K562 (cell line): ENCODE results near the gene TARBP1. TPM values are rescaled to one million over a fixed set of nuclear protein-coding genes. Genes with fewer than 3 reads are reported as not detected.
A peak's percentile ranks its signal among the peaks of the same experiment; 100 is the strongest.

Source experiments
- ATF7 ChIP-seq: fragments of 450-650 bp; IDR thresholded peaks from 2 replicates; pipeline ENCODE4 v1.7.1; 2014; ENCODE audit warnings: mild to moderate bottlenecking, moderate library complexity
- CBX3 ChIP-seq, 2 experiments: IDR thresholded peaks; 1 replicate in 1 of 2; 2 replicates in 1 of 2; pipeline ENCODE4 v1.6.1; 2012; ENCODE audit warnings: inconsistent platforms in 2 of 2, low read length in 2 of 2, borderline replicate concordance in 1 of 2, control low read depth in 1 of 2
- EHMT2 ChIP-seq: fragments of 450-650 bp; IDR thresholded peaks from 2 replicates; pipeline ENCODE4 v1.6.1; 2018; ENCODE audit warnings: antibody characterized with exemption
- GTF2F1 ChIP-seq: IDR thresholded peaks from 2 replicates; pipeline ENCODE4 v1.6.1; 2011; ENCODE audit warnings: low read depth, low read length, improper control_type of control experiment
- HDAC8 ChIP-seq: fragments of 450-650 bp; IDR thresholded peaks from 2 replicates; pipeline ENCODE4 v1.6.1; 2016; ENCODE audit warnings: mild to moderate bottlenecking, missing genetic modification characterization, moderate library complexity, missing compliant biosample characterization
- HDGF ChIP-seq: fragments of 450-650 bp; IDR thresholded peaks from 2 replicates; pipeline ENCODE4 v1.6.1; 2016
- MAZ ChIP-seq, 2 experiments: fragments of 450-650 bp in 1 of 2; sonication (generic) in 1 of 2; formaldehyde crosslinking; IDR thresholded peaks in 1 of 2; conservative IDR thresholded peaks in 1 of 2; 2 replicates each; pipeline versions ENCODE4 v1.4.0 to v1.5.0; 2020; ENCODE audit warnings: mild to moderate bottlenecking in 1 of 2, missing genetic modification reagents in 1 of 2
- MCM7 ChIP-seq, 2 experiments: fragments of 450-650 bp; IDR thresholded peaks; 2 replicates each; pipeline ENCODE4 v1.6.1; 2016 to 2018
- NEUROD1 ChIP-seq: fragments of 150-350 bp; IDR thresholded peaks from 2 replicates; pipeline ENCODE4 v1.6.1; 2014; ENCODE audit warnings: borderline replicate concordance, low read length, low read depth; ENCODE audit not compliant: partially characterized antibody
- NR4A1 ChIP-seq, 2 experiments: fragments of 250-450 bp in 1 of 2; fragments of 450-650 bp in 1 of 2; sonication (Bioruptor Pico) in 1 of 2; IDR thresholded peaks; 2 replicates each; pipeline versions ENCODE4 v1.4.0 to v1.6.1; 2016 to 2020; ENCODE audit warnings: mild to moderate bottlenecking in 2 of 2, missing compliant biosample characterization in 1 of 2, missing genetic modification characterization in 1 of 2, moderate library complexity in 1 of 2
- TCF3 ChIP-seq: sonication (generic); formaldehyde crosslinking; IDR thresholded peaks from 2 replicates; pipeline ENCODE4 v1.4.0; 2020; ENCODE audit warnings: mild to moderate bottlenecking, missing genetic modification reagents
- TSC22D4 ChIP-seq: fragments of 450-650 bp; IDR thresholded peaks from 2 replicates; pipeline ENCODE4 v1.6.1; 2016; ENCODE audit warnings: missing genetic modification characterization, missing biosample characterization, control low read depth
- TSHZ1 ChIP-seq: fragments of 250-450 bp; sonication (Bioruptor Pico); IDR thresholded peaks from 2 replicates; pipeline ENCODE4 v1.4.0; 2020; ENCODE audit warnings: mild to moderate bottlenecking, moderate library complexity
- ZBTB12 ChIP-seq: fragments of 250-450 bp; sonication (Bioruptor Pico); IDR thresholded peaks from 2 replicates; pipeline ENCODE4 v1.4.0; 2020
- ZNF232 ChIP-seq: sonication (generic); formaldehyde crosslinking; IDR thresholded peaks from 2 replicates; pipeline ENCODE4 v1.8.0; 2022; ENCODE audit warnings: mild to moderate bottlenecking, missing genetic modification reagents
- polyA plus RNA-seq, 8 experiments: library from polyadenylated mRNA; depleted of rRNA in 4 of 8; stranded (reverse) in 5 of 8; unstranded in 3 of 8; fragments of >200 nt; fragmentation: Nextera tagmentation in 2 of 8; fragmentation: Illumina TruSeq in 1 of 8; extraction: Ambion mirVana in 2 of 8; extraction: Trizol in 1 of 8; gene quantifications; 2 replicates each; pipeline versions ENCODE4 v1.2.1 to v1.2.3, GENCODE V29; 2011 to 2014; ENCODE audit warnings: inconsistent platforms in 1 of 8, missing spikeins in 1 of 8
- total RNA-seq, 7 experiments: library from RNA; depleted of rRNA in 6 of 7; stranded (reverse); fragments of >200 nt in 6 of 7; fragmentation: Illumina TruSeq in 2 of 7; extraction: Trizol in 2 of 7; gene quantifications; 2 replicates each; pipeline versions ENCODE4 v1.2.1 to v1.2.3, GENCODE V29; 2011 to 2021; ENCODE audit warnings: low replicate concordance in 1 of 7
- TF ChIP-seq, protein P1 (sequence below): fragments of 450-650 bp; IDR thresholded peaks from 2 replicates; pipeline ENCODE4 v1.6.1; 2016; ENCODE audit warnings: missing biosample characterization, missing genetic modification characterization
- TF ChIP-seq, protein P2 (sequence below), 2 experiments: IDR thresholded peaks in 1 of 2; conservative IDR thresholded peaks in 1 of 2; 2 replicates each; pipeline ENCODE4 v1.6.1; 2016; ENCODE audit warnings: low read depth in 2 of 2, mild to moderate bottlenecking in 1 of 2, missing compliant biosample characterization in 1 of 2, missing genetic modification characterization in 1 of 2, moderate library complexity in 1 of 2

Gene TARBP1
- total and polyA plus RNA-seq, 9 of the 15 experiments (the other 6 are each of a cell fraction or from before 2014, with no cell fraction given) = 8.8 to 48.0 (median 22.9) TPM

DNA sequence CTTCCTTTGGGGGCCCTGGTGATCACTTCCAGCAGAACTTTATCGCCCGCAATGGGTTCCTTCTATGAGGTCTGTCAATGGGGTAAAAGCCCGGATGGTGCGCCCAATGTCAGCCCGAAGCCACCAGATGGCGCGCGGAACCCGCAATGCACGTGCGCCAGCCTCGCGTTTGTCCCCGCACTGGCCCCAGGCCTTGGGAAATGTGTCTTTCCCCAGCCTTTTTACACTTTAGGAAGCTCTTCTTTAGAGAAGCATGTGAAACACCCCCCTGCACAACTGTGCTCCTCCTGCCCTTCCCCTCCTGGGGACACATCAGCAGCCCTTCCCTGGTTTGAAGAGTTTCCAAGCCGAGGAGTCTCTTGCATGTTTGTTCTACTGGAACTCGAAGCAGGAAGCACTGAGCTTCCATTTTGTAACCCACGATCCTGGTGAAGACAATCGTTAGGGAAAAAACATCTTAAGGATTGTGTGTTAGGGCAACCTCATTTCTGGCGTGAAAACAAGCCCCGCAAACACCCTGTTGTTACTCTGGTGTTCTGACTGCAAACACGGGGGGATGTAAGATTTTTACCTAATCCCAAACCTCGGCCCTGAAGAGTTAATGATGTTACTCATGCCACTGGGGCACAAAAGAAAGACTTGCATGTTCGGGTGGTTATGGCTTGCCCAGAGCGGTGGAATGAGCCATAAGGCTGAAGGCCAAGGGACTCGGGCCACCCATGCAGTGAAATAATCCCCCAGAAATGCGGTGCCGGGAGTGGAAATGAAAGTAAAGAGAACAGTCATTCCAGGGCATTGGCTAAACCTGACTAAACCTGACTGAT lies 20.4 kb upstream of the TARBP1 start (continued):
- TF ChIP-seq TCF3 (CRISPR knock-in tag) (peak; percentile 41; the same call in 1 of the 2 replicates), ZBTB12 (CRISPR knock-in tag) (0 out of 2 replicates have a peak, but pooled peaks have one; percentile 8), MAZ (CRISPR knock-in tag; conservative IDR thresholded peaks at IDR 0.05 in 1 of 2, IDR thresholded peaks at IDR 0.05 in 1 of 2) (peak; percentile 76 to 82; a peak in 3 of 4 replicates), NEUROD1 (peak; percentile 51), HDAC8 (peak; percentile 90; the same call in 1 of the 2 replicates), NR4A1 (CRISPR knock-in tag; IDR thresholded peaks at IDR 0.05) (no peak; the same call in 1 of the 2 replicates), NR4A1 (tag; IDR thresholded peaks at IDR 0.05) (peak; percentile 97), CBX3 (IDR thresholded peaks at IDR 0.05; ENCODE audit: borderline replicate concordance in 1 of 2, low read length in 2 of 2) (peak in 1 of 2 experiments; percentile 83; a peak in 1 of 3 replicates), GTF2F1 (no peak), ATF7 (peak; percentile 37; the same call in 1 of the 2 replicates), HDGF (no peak), EHMT2 (peak; percentile 51; the same call in 1 of the 2 replicates), ZNF232 (0 out of 2 replicates have a peak, but pooled peaks have one; percentile 56), TSC22D4 (tag) (no peak), MCM7 (IDR thresholded peaks at IDR 0.05) (no peak), TSHZ1 (CRISPR knock-in tag) (peak; percentile 66; the same call in 1 of the 2 replicates)
- TF ChIP-seq, protein P1, sequence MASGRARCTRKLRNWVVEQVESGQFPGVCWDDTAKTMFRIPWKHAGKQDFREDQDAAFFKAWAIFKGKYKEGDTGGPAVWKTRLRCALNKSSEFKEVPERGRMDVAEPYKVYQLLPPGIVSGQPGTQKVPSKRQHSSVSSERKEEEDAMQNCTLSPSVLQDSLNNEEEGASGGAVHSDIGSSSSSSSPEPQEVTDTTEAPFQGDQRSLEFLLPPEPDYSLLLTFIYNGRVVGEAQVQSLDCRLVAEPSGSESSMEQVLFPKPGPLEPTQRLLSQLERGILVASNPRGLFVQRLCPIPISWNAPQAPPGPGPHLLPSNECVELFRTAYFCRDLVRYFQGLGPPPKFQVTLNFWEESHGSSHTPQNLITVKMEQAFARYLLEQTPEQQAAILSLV (tag) = peak; percentile 70
- TF ChIP-seq, protein P2, sequence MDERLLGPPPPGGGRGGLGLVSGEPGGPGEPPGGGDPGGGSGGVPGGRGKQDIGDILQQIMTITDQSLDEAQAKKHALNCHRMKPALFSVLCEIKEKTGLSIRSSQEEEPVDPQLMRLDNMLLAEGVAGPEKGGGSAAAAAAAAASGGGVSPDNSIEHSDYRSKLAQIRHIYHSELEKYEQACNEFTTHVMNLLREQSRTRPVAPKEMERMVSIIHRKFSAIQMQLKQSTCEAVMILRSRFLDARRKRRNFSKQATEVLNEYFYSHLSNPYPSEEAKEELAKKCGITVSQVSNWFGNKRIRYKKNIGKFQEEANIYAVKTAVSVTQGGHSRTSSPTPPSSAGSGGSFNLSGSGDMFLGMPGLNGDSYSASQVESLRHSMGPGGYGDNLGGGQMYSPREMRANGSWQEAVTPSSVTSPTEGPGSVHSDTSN (CRISPR knock-in tag; IDR thresholded peaks at IDR 0.05; ENCODE audit: low read depth) = no peak
- TF ChIP-seq, protein P2 (tag; conservative IDR thresholded peaks at IDR 0.05; ENCODE audit: low read depth) = peak; percentile 39
